Left colon (tissue), 2 donors: Measurements from ENCODE around the gene OR13A1. TPM values are rescaled to one million over a fixed set of nuclear protein-coding genes. Genes with fewer than 3 reads are reported as not detected.
"Not testable (repeated sequence)": the region's sequence is repeated elsewhere in the genome, so short reads cannot be mapped to it uniquely, and the experiment has no call there.

Source experiments
- ATAC-seq: fragments of 200-7000 bp; cut with Tn5 transposase; one replicate; pipeline ENCODE4 v1.9.1; 2020; ENCODE audit warnings: mild to moderate bottlenecking, moderate library complexity
- DNase-seq, 2 donors: peaks; one replicate each; pipeline ENCODE4 v3.0.0-alpha.2; 2020
- intact Hi-C, 2 donors: fragments of 100-400 bp; cut with DNase I in 1 of 2; cut with micrococcal nuclease in 1 of 2; formaldehyde crosslinking; loops; one replicate each; pipeline versions ENCODE4 v1.11.2 to v1.14.0; 2022; cut with DNase I, micrococcal nuclease
- long read RNA-seq: library from polyadenylated mRNA; unstranded; transcript quantifications from one replicate; pipeline ENCODE4 v2.0.0, GENCODE V29; 2021
- total RNA-seq, 2 donors: library from RNA; stranded (reverse); fragmentation: NEBNext Ultra II Directional; extraction: Animal tissue kit (Norgen Biotek cat#: 25700); gene quantifications; one replicate each; pipeline ENCODE4 v1.2.1, GENCODE V29; 2021
- donor health status: DM: no; HTN: no; CAD: no.
- donor health status: DM: yes; HTN: yes; CAD: no.

OR13A1 gene
- total RNA-seq, result not detected
- long read RNA-seq, result 0 reads

GRCh38 chr10:45315508-45315907 is at the start of gene OR13A1:
Gene OR13A1 (minus strand): TSS chr10:45315608. CDS start chr10:45304422, 11,186 bp downstream.
- intact Hi-C loops, result no loop called here
- ATAC-seq (no peak), DNase-seq (no peak)

GRCh38 chr10:45361983-45362799 is 46.8 kb upstream of the OR13A1 start:
- ATAC-seq, intact Hi-C loops: not testable (repeated sequence)
- peak in 1 of 2 donors; percentile 63 for DNase-seq

GRCh38 chr10:45358961-45359360 is 43.6 kb upstream of the OR13A1 start:
- DNase-seq, intact Hi-C loops, ATAC-seq: not testable (repeated sequence)

GRCh38 chr10:45355494-45355893 is 40.1 kb upstream of the OR13A1 start:
- intact Hi-C loops, result no loop called here
- ATAC-seq (no peak), DNase-seq (no peak)

GRCh38 chr10:45354261-45354660 is 38.9 kb upstream of the OR13A1 start:
- intact Hi-C loops, result no loop called here
- ATAC-seq (no peak), DNase-seq (peak; percentile 24 to 62)

GRCh38 chr10:45353186-45353585 is 37.8 kb upstream of the OR13A1 start:
- intact Hi-C loops, result no loop called here
- ATAC-seq (no peak), DNase-seq (no peak)

- intact Hi-C loops, ATAC-seq, DNase-seq: not testable (repeated sequence)
These were observed 32.9 kb upstream of the OR13A1 start for GRCh38 chr10:45348196-45348765.

- ATAC-seq, intact Hi-C loops, DNase-seq: not testable (repeated sequence)
These were observed 32.1 kb upstream of the OR13A1 start for GRCh38 chr10:45347464-45347863.

GRCh38 chr10:45346652-45347335 is 31.4 kb upstream of the OR13A1 start:
- ATAC-seq, intact Hi-C loops, DNase-seq: not testable (repeated sequence)

- intact Hi-C loops, ATAC-seq, DNase-seq: not testable (repeated sequence)
These were observed 25.0 kb upstream of the OR13A1 start for GRCh38 chr10:45340420-45340819.

- no peak for ATAC-seq
- DNase-seq, result no peak
- intact Hi-C loops, result no loop called here
These were observed 24.5 kb upstream of the OR13A1 start for GRCh38 chr10:45339894-45340293.

GRCh38 chr10:45331824-45332223 is 16.4 kb upstream of the OR13A1 start:
- DNase-seq, intact Hi-C loops, ATAC-seq: not testable (repeated sequence)

GRCh38 chr10:45326864-45327263 is 11.5 kb upstream of the OR13A1 start:
- DNase-seq, intact Hi-C loops, ATAC-seq: not testable (repeated sequence)

GRCh38 chr10:45325116-45325515 is 9.7 kb upstream of the OR13A1 start:
- DNase-seq (no peak), ATAC-seq (no peak)
- intact Hi-C loops, result no loop called here

GRCh38 chr10:45319702-45320101 is 4.3 kb upstream of the OR13A1 start:
- ATAC-seq (no peak), DNase-seq (no peak)
- intact Hi-C loops, result no loop called here

- ATAC-seq (no peak), DNase-seq (no peak)
- intact Hi-C loops, result no loop called here
These were observed 2.0 kb downstream of the OR13A1 start for GRCh38 chr10:45313264-45313873.

- intact Hi-C loops, result no loop called here
- no peak for ATAC-seq
- DNase-seq, result no peak
These were observed 6.7 kb downstream of the OR13A1 start for GRCh38 chr10:45308707-45309106.

GRCh38 chr10:45302573-45302972 is 12.8 kb downstream of the OR13A1 start:
- ATAC-seq, result no peak
- intact Hi-C loops, result no loop called here
- no peak for DNase-seq

- intact Hi-C loops, DNase-seq, ATAC-seq: not testable (repeated sequence)
These were observed 17.0 kb downstream of the OR13A1 start for GRCh38 chr10:45298341-45298955.
